Measurements from ENCODE around the gene AP5S1. TPM values are rescaled to one million over a fixed set of nuclear protein-coding genes. Genes with fewer than 3 reads are reported as not detected.

The AP5S1 gene
- total and polyA plus RNA-seq, 10 donors = 5.3 to 19.0 (median 13.7) TPM

GRCh38 chr20:3863317-3863716 lies 43.0 kb downstream of the AP5S1 start:
- Histone ChIP-seq H3K4me1 (peaks cover 0 to 7% (median 0%) of the 10 kb centered on the region in 6 donors), H3K27ac (no peak overlapping the region), H3K27me3 (replicated peaks in 1 of 7) (no peaks in the 10 kb centered on the region), H3K4me3 (no peak overlapping the region), H3K36me3 (peaks cover 4 to 100% (median 96%) of the 10 kb centered on the region in 6 donors), H3K9me3 (no peaks in the 10 kb centered on the region)
- no peak for TF ChIP-seq CTCF (IDR thresholded peaks at IDR 0.05 in 8 of 11, conservative IDR thresholded peaks at IDR 0.05 in 3 of 11)
- TF ChIP-seq POLR2A (IDR thresholded peaks at IDR 0.05) = no peak
- TF ChIP-seq POLR2AphosphoS5 (IDR thresholded peaks at IDR 0.05) = no peak
- intact Hi-C loops (cut with DNase I; ENCODE audit: low total_unique reads) = no loop called here
- no peak for DNase-seq
- WGBS, 5 donors = 62 to 82% (median 69%) methylated on average over 5 to 7 of the region's 7 CpGs

- Histone ChIP-seq H3K4me1 (peaks cover 0 to 7% (median 0%) of the 10 kb centered on the region in 6 donors), H3K27me3 (replicated peaks in 1 of 7) (no peaks in the 10 kb centered on the region), H3K27ac (peak overlapping the region in 1 of 8 donors; percentile 11), H3K36me3 (peaks cover 4 to 100% (median 90%) of the 10 kb centered on the region in 6 donors), H3K4me3 (no peak overlapping the region), H3K9me3 (no peaks in the 10 kb centered on the region)
- DNase-seq = no peak
- WGBS, 5 donors = 77 to 90% (median 84%) methylated on average over 5 of the region's 5 CpGs
- intact Hi-C loops (cut with DNase I; ENCODE audit: low total_unique reads) = no loop called here
- no peak for TF ChIP-seq POLR2A (IDR thresholded peaks at IDR 0.05)
- no peak for TF ChIP-seq CTCF (IDR thresholded peaks at IDR 0.05 in 8 of 11, conservative IDR thresholded peaks at IDR 0.05 in 3 of 11)
- peak in 2 of 3 donors; percentile 22 to 47 for TF ChIP-seq POLR2AphosphoS5 (IDR thresholded peaks at IDR 0.05)
Observed at GRCh38 chr20:3864518-3864917, 44.2 kb downstream of the AP5S1 start.

GRCh38 chr20:3865152-3865886 lies 45.0 kb downstream of the AP5S1 start:
- Histone ChIP-seq H3K27me3 (replicated peaks in 1 of 7) (no peaks in the 10 kb centered on the region), H3K9me3 (no peaks in the 10 kb centered on the region), H3K4me3 (no peak overlapping the region), H3K27ac (no peak overlapping the region), H3K4me1 (peaks cover 0 to 7% (median 0%) of the 10 kb centered on the region in 6 donors), H3K36me3 (peaks cover 4 to 100% (median 87%) of the 10 kb centered on the region in 6 donors)
- WGBS, 5 donors = 90 to 95% (median 94%) methylated on average over 11 to 14 of the region's 14 CpGs
- intact Hi-C loops (cut with DNase I; ENCODE audit: low total_unique reads) = no loop called here
- TF ChIP-seq CTCF (IDR thresholded peaks at IDR 0.05 in 8 of 11, conservative IDR thresholded peaks at IDR 0.05 in 3 of 11) = no peak
- TF ChIP-seq POLR2AphosphoS5 (IDR thresholded peaks at IDR 0.05) = peak in 1 of 3 donors; percentile 16
- DNase-seq = no peak

- no peaks in the 10 kb centered on the region for H3K27me3 ChIP-seq (replicated peaks in 1 of 7)
- H3K9me3 ChIP-seq = no peaks in the 10 kb centered on the region
- intact Hi-C loops (cut with DNase I; ENCODE audit: low total_unique reads) = no loop called here
- WGBS, 5 donors = 90 to 96% (median 94%) methylated on average over 9 to 14 of the region's 14 CpGs
- no peak overlapping the region for H3K4me3 ChIP-seq
- H3K27ac ChIP-seq = no peak overlapping the region
- TF ChIP-seq POLR2AphosphoS5 (IDR thresholded peaks at IDR 0.05) (no peak), POLR2A (IDR thresholded peaks at IDR 0.05) (no peak), CTCF (IDR thresholded peaks at IDR 0.05 in 8 of 11, conservative IDR thresholded peaks at IDR 0.05 in 3 of 11) (no peak)
- H3K36me3 ChIP-seq = peaks cover 4 to 98% (median 81%) of the 10 kb centered on the region in 6 donors
- peaks cover 0 to 7% (median 0%) of the 10 kb centered on the region in 6 donors for H3K4me1 ChIP-seq
- DNase-seq = no peak
Observed at GRCh38 chr20:3865887-3866407, 45.6 kb downstream of the AP5S1 start.

Data from spleen (tissue), 11 donors.